Stomach (tissue), 4 donors: ENCODE data around the gene CFAP221.

ENCODE experiments used
- POLR2A ChIP-seq, 4 donors: fragments of 450-650 bp; IDR thresholded peaks; one replicate each; pipeline ENCODE4 v1.6.1; 2016; ENCODE audit warnings: antibody characterized with exemption in 4 of 4, control low read depth in 2 of 4, mild to moderate bottlenecking in 1 of 4, moderate library complexity in 1 of 4
- POLR2AphosphoS5 ChIP-seq, 3 donors: sonication (generic); formaldehyde crosslinking; IDR thresholded peaks; one replicate each; pipeline ENCODE4 v1.6.1; 2016; ENCODE audit warnings: antibody characterized with exemption in 3 of 3
- TF ChIP-seq, protein P1 (sequence below), 7 experiments: fragments of 450-650 bp in 4 of 7; fragments of 200-600 bp in 3 of 7; sonication (generic) in 3 of 7; IDR thresholded peaks; one replicate each; pipeline ENCODE4 v1.5.1; 2016 to 2019; ENCODE audit warnings: antibody characterized with exemption in 7 of 7, control low read depth in 2 of 7, mild to moderate bottlenecking in 1 of 7

DNA sequence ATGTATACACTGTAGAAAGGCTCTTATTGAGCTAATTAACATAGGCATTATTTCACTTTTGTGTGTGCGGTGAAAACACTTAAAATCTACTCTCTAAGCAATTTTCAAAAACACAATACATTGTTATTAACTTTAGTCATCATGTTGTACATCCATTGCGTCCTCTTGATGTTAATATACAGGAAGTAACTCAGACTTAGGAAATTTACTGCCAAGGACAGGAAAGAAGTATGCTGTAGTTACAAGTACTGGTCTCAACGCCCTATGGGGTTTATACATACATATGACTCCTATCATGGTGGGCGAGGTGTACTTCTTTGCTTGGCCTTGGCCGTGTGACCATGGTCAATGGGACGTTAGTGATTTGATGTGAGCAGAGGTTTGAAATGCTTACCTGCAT is 35.5 kb upstream of the CFAP221 start:
- TF ChIP-seq, protein P1, sequence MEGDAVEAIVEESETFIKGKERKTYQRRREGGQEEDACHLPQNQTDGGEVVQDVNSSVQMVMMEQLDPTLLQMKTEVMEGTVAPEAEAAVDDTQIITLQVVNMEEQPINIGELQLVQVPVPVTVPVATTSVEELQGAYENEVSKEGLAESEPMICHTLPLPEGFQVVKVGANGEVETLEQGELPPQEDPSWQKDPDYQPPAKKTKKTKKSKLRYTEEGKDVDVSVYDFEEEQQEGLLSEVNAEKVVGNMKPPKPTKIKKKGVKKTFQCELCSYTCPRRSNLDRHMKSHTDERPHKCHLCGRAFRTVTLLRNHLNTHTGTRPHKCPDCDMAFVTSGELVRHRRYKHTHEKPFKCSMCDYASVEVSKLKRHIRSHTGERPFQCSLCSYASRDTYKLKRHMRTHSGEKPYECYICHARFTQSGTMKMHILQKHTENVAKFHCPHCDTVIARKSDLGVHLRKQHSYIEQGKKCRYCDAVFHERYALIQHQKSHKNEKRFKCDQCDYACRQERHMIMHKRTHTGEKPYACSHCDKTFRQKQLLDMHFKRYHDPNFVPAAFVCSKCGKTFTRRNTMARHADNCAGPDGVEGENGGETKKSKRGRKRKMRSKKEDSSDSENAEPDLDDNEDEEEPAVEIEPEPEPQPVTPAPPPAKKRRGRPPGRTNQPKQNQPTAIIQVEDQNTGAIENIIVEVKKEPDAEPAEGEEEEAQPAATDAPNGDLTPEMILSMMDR (IDR thresholded peaks at IDR 0.05), result no peak
- TF ChIP-seq POLR2A (IDR thresholded peaks at IDR 0.05), result no peak
- TF ChIP-seq POLR2AphosphoS5 (IDR thresholded peaks at IDR 0.05), result no peak
